VCaP (cell line): ENCODE results near the gene CCND1.

Experiments used
- H3K27ac ChIP-seq: fragments of 450-650 bp; 2 replicates; pipeline ENCODE4 v1.5.1; 2017
- TF ChIP-seq, protein P1 (sequence below): fragments of 450-650 bp; conservative IDR thresholded peaks from 2 replicates; pipeline ENCODE4 v1.5.1; 2017; ENCODE audit warnings: mild to moderate bottlenecking, moderate library complexity

The CCND1 gene

DNA sequence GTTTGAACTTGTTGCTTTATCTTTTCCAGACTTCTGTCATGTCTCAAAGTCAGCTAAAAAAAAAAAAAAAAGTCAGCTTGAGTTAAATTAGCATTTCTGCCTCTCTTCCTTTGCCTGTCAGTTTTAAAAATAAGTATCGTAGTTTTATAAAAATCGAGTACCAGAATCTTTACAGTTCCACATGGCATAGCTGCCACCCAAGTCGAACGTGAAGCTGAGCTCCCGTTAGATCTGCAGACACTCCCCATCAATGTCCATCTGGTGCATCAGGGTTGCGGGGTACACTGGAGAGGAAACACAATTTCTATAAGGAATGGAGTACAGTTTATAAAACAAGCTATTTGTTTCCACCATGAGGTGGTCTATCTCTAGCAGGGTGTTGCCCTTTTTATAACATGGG, 41.0 kb upstream of the CCND1 start:
- H3K27ac ChIP-seq: no peak overlapping the region
- TF ChIP-seq, protein P1, sequence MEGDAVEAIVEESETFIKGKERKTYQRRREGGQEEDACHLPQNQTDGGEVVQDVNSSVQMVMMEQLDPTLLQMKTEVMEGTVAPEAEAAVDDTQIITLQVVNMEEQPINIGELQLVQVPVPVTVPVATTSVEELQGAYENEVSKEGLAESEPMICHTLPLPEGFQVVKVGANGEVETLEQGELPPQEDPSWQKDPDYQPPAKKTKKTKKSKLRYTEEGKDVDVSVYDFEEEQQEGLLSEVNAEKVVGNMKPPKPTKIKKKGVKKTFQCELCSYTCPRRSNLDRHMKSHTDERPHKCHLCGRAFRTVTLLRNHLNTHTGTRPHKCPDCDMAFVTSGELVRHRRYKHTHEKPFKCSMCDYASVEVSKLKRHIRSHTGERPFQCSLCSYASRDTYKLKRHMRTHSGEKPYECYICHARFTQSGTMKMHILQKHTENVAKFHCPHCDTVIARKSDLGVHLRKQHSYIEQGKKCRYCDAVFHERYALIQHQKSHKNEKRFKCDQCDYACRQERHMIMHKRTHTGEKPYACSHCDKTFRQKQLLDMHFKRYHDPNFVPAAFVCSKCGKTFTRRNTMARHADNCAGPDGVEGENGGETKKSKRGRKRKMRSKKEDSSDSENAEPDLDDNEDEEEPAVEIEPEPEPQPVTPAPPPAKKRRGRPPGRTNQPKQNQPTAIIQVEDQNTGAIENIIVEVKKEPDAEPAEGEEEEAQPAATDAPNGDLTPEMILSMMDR: no peak

DNA sequence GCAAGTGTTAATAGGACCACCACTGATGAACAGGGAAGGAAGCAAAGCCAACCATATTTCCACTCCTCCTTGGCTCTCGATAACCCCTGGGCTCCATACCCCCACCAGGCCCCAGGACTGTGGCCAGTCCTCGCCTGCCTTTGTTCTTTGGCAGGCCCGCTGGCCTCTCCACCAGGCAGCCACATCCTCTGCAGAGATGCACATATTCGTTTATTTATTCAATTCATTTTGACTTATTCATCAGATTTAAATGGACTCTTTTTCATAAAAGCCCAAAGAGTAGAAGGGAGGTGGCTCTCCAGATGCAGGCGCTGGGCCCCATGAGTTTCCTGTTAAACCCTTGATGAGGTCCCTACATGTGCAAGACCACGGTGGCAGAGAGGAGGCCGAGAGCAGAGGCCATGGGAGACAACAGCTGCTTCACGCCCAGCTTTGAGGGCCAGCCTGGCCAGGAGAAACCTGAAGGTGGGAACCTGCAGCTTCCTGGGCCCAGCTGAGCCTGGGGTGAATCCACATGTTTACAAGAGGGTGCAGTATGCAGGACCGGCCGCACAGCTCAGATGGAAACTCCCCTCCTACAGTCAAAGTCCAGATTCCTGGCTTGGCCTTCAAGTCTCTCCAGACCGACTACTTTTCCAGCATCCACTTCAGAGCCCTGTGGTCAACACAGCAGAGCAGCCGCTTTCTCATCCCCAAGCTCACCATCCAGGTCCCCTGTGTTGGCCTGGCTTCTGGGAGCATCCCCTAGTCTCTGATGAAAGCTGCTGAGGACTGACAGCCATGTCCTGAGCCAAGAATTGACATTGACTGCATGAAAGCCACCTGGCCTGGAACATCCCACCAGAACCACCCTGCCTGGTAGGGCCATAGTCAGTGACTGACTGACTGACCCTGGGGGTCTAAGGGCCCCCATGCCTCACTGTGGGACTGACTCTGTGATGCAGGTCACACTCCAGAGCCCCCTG, 39.7 kb upstream of the CCND1 start:
- no peak overlapping the region for H3K27ac ChIP-seq
- TF ChIP-seq, protein P1: no peak

DNA sequence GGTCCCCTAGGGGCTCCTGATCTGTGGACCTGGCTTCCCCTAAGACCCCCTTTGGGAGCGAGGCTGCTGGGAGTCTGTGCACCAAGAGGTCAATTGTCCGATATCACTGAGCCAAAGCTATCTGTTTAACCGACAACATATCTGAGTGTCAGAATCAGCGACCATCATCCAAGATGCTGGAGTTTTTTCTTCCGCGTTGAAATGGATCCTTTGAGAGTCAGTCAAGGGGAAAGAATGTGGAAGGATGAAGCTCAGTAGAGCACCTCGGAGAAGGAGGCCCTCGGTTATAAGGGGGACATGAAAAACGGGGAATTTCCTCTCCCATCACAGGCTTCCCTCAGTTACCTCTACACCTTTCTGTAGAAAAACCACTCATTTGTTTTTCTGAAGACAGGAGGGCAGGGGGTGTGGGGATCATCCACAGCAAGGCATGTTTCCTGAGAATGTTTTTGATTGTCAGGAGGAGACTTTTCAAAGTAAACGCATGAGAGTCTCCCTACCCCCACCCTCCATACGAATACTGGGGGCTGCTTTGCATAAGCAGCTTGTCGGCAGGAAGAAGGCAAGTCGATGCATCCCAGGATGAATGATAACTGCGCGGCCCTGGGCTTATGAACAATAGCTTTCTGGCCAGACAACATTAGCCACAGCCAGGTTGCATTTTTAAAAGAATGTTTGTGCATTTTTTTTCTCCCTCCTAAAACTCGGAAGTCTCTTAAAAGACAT, 37.7 kb upstream of the CCND1 start:
- no peak overlapping the region for H3K27ac ChIP-seq
- TF ChIP-seq, protein P1: no peak

DNA sequence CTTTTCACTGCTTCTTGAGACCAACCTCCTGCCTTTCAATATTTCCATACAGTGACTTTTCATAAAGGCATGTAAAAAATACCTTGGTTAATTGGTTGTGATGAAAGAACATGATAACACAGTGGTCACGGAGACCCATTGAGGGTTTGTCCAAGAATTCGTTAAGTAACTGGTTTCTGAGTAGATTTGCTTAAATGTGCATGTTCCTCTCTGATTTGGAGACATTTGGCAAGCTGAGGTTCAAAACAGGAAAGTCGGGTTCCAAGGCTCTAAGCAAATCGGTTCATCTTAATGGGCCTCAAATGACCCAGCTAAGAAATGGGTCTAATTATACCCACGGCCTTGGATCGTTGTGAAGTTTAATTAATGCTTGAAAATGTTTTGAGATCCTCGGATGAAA, 36.9 kb upstream of the CCND1 start:
- TF ChIP-seq, protein P1: no peak
- H3K27ac ChIP-seq: no peak overlapping the region

DNA sequence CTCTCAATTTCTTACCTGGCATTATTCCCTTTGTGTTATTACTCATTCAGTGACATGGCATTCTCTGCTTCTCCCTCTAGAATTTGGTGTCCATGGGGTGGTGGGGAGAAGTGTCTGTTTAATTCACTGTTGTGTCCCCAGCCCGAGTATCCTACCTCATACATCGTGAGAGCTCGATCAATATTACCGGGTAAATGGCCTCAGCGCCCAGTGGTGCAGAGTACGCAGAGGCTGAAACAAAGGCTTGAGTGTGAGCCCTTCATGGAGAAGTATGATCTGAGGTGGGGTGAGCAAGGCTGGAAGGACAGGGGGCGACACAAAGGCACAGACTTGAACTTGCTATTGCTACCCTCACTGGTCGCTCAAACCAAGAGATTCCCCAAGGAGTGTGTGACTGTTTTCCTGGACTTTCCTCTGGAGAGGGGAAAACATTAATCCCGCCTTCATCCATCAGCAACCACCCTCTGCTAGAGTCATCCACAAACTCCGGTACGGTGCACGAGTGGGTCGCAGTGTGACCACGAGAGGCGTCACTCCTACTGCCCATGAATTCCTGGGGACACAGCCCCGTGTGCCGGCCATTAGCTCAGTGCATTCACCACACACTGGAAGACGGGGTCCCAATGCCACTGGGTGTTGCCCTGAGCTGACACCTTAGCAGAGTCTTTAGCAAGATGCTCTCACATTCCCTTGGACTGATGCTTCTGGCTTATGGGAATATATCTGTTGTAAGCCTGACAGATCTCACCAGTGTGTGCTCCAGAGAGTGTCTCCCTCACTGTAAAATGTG, 35.0 kb upstream of the CCND1 start:
- TF ChIP-seq, protein P1: no peak
- H3K27ac ChIP-seq: no peak overlapping the region

- TF ChIP-seq, protein P1: no peak
- H3K27ac ChIP-seq: no peak overlapping the region
These were observed 31.6 kb upstream of the CCND1 start for GRCh38 chr11:69609351-69609750.
